GM21447 (cell line): ENCODE measurements around the gene DGKI.

ENCODE experiments used
- ATAC-seq: cut with Tn5 transposase; IDR thresholded peaks from one replicate; pipeline ENCODE4 v1.9.1; 2021; ENCODE audit not compliant: unreplicated experiment

Gene DGKI

GRCh38 chr7:137791930-137792329 lies 54.8 kb downstream of the DGKI start:
- ATAC-seq, result no peak

DNA sequence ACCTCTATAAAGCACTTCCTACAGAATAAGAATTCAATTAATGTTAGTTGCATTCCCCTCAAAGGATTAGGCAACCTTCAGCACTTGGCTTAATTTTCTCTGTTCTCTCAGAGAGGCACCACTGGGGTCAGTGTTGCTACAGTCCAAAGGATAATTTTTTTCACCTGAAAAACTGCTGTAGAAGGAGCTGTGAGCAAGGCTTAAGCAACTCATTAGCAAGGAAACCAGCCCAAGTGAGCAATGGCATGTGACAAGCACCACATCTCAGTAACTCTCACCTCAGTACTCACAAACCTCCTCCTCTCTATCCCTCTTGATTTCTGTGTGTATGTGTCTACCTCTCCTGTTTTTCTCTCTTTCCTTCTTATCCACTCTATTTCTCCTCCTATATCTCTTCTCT lies 55.9 kb downstream of the DGKI start:
- ATAC-seq, result no peak

DNA sequence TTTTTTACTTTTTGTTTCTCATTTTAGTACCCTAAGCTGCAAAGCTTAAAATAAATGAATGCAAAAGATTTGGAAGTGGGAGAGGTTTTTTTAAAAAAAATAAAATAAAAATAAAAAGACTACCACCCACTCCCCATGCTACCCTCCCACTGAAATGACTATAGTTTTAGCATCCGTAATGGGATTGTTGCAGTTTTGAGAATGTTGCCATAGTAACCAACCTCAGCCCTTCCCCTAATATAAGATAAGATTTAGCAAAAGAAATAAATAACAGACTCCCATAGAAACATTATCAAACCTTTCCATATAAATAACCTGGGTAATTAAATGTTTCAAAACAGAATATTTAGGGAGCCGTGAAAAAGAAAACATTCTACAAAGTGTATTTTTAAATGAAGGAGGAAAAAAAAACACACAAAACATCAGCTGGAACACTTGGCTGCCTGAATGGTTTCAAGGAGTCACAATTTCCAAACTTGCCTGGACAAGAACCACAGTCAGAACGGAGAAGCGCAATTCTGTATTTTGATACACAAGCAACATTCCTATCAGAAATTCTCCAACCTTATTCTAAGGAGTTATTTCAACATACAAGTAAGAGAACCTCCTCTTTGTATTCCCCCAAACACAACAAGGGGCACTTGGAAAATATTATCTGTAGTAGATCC lies 57.4 kb downstream of the DGKI start:
- ATAC-seq, result no peak

GRCh38 chr7:137787301-137787976 lies 59.3 kb downstream of the DGKI start:
- no peak for ATAC-seq

DNA sequence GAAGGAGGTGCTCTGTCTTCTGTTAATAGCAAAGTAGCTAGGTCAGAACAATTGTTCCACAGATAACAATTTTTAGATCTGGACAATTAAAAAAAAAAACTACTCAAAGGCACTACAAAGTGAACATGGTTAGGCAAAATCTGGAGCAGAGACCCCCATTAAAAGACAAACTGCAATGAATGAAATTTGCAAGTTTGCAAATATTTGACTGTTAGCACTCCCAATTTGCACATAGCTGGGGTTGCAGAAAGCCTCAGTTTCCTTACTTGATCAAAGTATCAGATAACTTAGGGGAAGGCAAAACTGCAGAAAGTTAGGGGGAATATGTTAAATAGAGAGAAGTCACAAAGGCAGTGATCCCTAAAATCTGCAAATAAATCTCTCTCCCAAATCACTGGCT lies 68.3 kb downstream of the DGKI start:
- ATAC-seq, result no peak

DNA sequence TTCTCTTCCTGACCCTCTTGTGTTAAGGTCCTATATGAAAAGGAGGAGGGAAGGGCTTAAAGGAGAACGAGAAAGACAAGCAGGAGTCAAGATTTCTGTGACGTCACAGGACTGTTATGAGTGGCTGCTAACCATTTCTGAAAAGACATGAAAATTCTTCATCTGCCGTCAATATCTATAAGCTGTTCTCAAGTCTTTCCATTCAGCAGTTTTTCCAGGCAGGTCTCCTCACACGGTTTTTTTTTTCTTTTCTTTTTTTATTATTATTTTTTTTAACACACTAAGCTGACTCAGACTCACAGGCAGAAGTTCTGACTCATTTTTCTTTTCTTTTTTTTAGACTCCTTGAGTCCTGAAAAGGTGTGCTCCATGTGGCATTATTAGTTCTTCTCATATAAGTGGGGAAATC lies 72.0 kb downstream of the DGKI start:
- no peak for ATAC-seq

GRCh38 chr7:137772748-137773147 lies 74.0 kb downstream of the DGKI start:
- no peak for ATAC-seq

DNA sequence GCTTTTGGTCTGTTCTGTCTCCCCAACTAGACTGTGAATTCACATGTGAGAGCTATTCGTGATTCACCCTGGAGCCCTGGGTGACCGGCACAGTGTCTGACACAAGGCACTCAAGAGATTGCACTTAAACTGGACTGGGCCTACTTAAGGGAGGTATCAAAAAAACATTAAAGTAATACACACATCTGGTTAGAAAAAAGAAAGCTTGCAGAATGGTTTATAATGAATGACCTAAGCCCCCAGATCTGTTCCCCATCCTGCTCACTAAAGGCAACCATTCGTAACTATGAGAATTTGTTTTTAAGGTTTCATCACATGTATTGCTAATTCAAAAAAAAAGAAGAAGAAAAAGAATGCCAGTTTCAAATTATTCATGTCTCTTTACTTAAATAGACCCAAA lies 74.5 kb downstream of the DGKI start:
- ATAC-seq, result no peak

- ATAC-seq, result no peak
These were observed 75.1 kb downstream of the DGKI start for GRCh38 chr7:137771679-137772078.

DNA sequence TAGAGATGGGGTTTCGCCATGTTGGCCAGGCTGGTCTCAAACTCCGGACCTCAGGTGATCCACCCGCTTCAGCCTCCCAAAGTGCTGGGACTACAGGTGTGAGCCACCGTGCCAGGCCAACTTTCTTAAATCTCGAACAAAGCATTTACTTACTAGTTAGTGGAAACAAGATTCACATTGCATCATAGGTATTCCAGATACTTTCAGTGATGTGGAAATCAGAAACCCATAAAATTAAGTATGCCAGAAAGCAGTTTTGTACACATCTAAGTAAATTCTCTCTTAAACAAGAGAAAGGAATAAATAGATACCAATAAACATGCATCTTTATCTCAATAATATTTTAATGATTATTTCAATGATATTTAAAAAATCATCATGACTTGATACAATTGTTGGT lies 75.5 kb downstream of the DGKI start:
- no peak for ATAC-seq

DNA sequence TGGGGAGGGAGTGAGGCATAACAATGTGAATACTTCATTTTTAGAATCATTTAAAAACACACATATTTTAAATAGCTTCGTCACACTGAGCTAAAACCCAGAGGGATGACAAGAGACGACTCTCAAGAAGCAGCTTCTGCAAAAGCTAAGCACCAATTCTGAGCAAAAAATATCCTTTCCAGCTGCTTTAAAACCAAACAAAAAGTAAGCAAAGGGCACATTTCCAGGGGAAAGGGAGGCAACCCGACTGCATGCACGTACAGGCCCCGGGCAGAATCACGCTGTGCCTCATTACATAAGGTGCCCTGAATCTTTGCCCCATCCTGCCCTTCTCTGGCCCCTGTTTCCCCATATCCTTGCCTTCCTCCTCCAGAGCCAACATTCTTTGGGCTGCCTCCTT lies 78.4 kb downstream of the DGKI start:
- no peak for ATAC-seq

GRCh38 chr7:137762334-137762733 lies 84.4 kb downstream of the DGKI start:
- ATAC-seq, result no peak

- no peak for ATAC-seq
These were observed 86.7 kb downstream of the DGKI start for GRCh38 chr7:137760111-137760510.

DNA sequence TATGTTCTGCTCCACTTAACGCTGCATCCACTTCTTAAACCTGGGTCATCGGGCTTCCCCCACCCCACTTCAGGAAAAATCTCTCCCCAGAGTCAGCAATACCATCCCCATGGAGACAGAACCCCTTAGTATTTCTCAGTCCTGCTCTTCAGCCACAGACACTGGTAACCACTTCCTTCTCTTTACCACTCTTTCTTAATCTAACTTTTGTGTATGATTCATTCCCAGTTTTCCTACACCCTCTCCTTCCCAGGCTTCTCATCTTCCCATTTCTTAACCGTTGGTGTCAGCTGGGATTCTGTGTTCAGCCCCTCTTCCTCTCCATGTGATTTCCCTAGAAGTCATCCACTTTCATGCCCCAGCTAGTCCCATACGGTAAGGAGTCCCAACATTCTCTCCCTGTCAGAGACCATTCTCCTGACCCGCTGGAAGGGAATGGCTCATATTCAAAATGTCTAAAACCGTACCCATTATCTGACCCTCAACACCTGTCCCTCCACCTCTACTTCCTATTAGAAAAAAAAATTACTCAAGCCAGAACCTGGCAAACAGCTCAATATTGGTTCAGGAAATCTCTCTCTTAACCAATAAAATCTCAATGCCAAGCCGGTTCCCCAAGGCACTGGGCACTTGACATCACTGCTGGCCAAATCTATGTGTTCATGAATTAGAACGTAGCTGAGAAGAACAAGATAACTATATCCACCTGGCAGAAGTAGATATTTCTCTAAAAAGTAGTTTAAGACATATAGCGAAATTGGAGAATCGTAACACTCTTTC lies 89.4 kb downstream of the DGKI start:
- no peak for ATAC-seq

GRCh38 chr7:137755846-137756651 lies 90.7 kb downstream of the DGKI start:
- ATAC-seq, result no peak

DNA sequence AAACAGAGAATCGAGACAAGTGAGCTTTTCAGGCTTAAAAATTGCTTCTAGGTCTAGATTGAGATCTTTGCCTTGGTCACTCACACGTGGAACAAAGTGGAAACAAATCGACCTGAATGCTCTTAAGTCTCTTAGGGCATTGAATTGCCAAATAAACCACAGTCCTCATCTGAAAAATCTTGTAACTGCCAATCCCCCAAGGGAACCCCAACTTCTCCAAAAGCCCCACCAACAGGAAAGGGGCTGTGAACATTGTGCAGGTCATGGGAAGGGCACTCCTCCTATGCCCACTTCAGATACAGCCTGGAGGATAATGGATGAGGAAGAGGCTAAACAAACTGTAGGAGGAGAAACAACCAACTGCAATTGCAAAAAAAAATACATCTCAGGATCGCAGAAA lies 91.3 kb downstream of the DGKI start:
- ATAC-seq, result no peak

- ATAC-seq, result no peak
These were observed 92.6 kb downstream of the DGKI start for GRCh38 chr7:137753948-137754851.

GRCh38 chr7:137753575-137753947 lies 93.2 kb downstream of the DGKI start:
- ATAC-seq, result no peak

DNA sequence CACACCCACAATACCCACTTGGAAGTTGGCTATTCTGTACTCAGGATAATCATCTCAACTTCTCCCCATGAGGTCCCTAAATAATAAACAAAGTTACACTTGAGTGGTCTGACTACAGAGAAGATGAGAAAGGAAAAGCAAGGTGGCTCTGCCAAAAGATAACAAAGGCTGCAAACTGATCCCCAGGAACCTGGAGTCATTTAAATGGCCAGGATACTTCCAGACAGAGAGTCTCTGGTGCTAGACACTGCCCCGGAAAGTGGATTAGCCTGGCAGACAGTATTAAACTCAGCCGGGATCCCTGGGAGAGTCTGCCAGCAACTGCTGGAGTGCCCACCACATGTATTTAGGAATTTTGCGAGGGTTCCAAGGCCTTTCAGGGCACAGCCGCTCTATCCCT lies 93.7 kb downstream of the DGKI start:
- ATAC-seq, result no peak

DNA sequence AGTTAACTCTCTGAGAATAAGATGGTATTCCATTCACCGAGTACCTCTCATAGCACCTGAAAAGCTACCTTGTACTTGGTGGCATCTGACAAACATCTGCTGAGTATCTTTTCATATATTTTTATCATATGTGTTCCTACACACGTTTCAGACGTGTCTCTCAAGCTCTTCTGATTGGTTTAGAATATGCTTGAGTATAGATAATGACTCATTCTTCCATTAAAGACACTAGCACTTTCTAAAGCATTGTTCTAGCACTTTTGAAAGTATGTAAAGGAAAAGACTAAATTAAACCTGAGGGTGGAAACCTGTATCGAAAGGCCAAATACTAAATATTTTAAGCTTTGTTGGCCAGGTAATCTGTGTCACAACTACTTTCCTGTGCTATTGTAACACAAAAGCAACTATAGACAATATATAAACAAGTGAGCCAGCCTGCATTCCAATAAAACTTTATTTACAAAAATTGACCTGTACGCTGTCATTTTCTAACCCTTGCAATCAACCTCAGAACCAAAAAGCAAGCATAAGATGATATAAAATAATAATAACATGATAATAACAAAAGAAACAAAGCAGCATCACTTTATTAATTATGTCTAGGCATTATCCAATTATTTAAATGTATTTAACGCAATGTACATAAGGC lies 95.3 kb downstream of the DGKI start:
- ATAC-seq, result no peak
